Caco-2 (cell line): ENCODE results near the gene ARID3C. TPM values are rescaled to one million over a fixed set of nuclear protein-coding genes. Genes with fewer than 3 reads are reported as not detected.
A peak's percentile ranks its signal among the peaks of the same experiment; 100 is the strongest.

Experiments
- BruUV-seq: library from RNA; stranded (reverse); fragments of 400-500 nt; replicated peaks from 2 replicates; lab custom pipeline; 2021; lab: Mats Ljungman, UMichigan
- CTCF ChIA-PET: fragments of 300-600 bp; sonication (Branson Sonifier 250); formaldehyde crosslinking; loops from one replicate; lab custom pipeline; 2022; ENCODE audit warnings: antibody characterized with exemption; lab: Charles Lee
- POLR2A ChIA-PET: fragments of 300-600 bp; sonication (Branson Sonifier 250); formaldehyde crosslinking; loops from one replicate; lab custom pipeline; 2022; ENCODE audit warnings: antibody characterized with exemption; lab: Charles Lee
- DNase-seq, 2 experiments: peaks; one replicate each; pipeline versions ENCODE4 v3.0.0 to v3.0.0-alpha.2; 2020 to 2022
- H3K27me3 ChIP-seq: replicated peaks from 2 replicates; pipeline ENCODE4 v1.6.0; 2011; ENCODE audit warnings: low read length; ENCODE audit not compliant: control insufficient read depth, insufficient read depth
- H3K36me3 ChIP-seq: 2 replicates; pipeline ENCODE4 v1.5.1; 2011; ENCODE audit warnings: low read length; ENCODE audit not compliant: control insufficient read depth, insufficient read depth
- H3K4me1 ChIP-seq: fragments of 250-450 bp; sonication (Bioruptor Pico); 2 replicates; pipeline ENCODE4 v1.5.1; 2020; ENCODE audit warnings: mild to moderate bottlenecking
- H3K4me3 ChIP-seq: 2 replicates; pipeline ENCODE4 v1.5.1; 2011; ENCODE audit warnings: low read depth, mild to moderate bottlenecking, control low read depth, low read length
- H3K9me3 ChIP-seq: fragments of 250-450 bp; sonication (Bioruptor Pico); 2 replicates; pipeline ENCODE4 v1.5.1; 2020; ENCODE audit warnings: mild to moderate bottlenecking, moderate library complexity
- H3K27ac Mint-ChIP-seq: one replicate; pipeline ENCODE4 v1.8.0; 2022; ENCODE audit warnings: mixed read lengths; ENCODE audit not compliant: unreplicated experiment
- H3K27me3 Mint-ChIP-seq: one replicate; pipeline ENCODE4 v1.8.0; 2022; ENCODE audit warnings: mixed read lengths; ENCODE audit not compliant: insufficient read depth, unreplicated experiment
- H3K36me3 Mint-ChIP-seq: one replicate; pipeline ENCODE4 v1.8.0; 2022; ENCODE audit warnings: mild to moderate bottlenecking, mixed read lengths; ENCODE audit not compliant: insufficient read depth, unreplicated experiment
- H3K4me1 Mint-ChIP-seq: one replicate; pipeline ENCODE4 v1.8.0; 2022; ENCODE audit warnings: low read depth, mixed read lengths; ENCODE audit not compliant: unreplicated experiment
- H3K4me3 Mint-ChIP-seq: one replicate; pipeline ENCODE4 v1.8.0; 2022; ENCODE audit warnings: mild to moderate bottlenecking, moderate library complexity, mixed read lengths; ENCODE audit not compliant: unreplicated experiment
- H3K9me3 Mint-ChIP-seq: one replicate; pipeline ENCODE4 v1.8.0; 2022; ENCODE audit warnings: mixed read lengths; ENCODE audit not compliant: unreplicated experiment
- intact Hi-C: fragments of 100-400 bp; cut with micrococcal nuclease; formaldehyde crosslinking; loops from one replicate; pipeline ENCODE4 v1.10.0; 2022; ENCODE audit not compliant: unreplicated experiment
- total RNA-seq: library from RNA; stranded (reverse); gene quantifications from 2 replicates; pipeline ENCODE4 v1.2.3, GENCODE V29; 2022
- TF ChIP-seq, protein P1 (sequence below), 2 experiments: fragments of 200-600 bp in 1 of 2; IDR thresholded peaks; 1 replicate in 1 of 2; 2 replicates in 1 of 2; pipeline versions ENCODE4 v1.5.1 to v1.8.0; 2011 to 2022; ENCODE audit warnings: antibody characterized with exemption in 1 of 2, control low read depth in 1 of 2, inconsistent platforms in 1 of 2, low read depth in 1 of 2, low read length in 1 of 2, mild to moderate bottlenecking in 1 of 2, moderate library complexity in 1 of 2; ENCODE audit not compliant: insufficient read depth in 1 of 2, severe bottlenecking in 1 of 2, unreplicated experiment in 1 of 2

The ARID3C gene
- total RNA-seq, 1 experiment from 2014 or later = not detected

DNA sequence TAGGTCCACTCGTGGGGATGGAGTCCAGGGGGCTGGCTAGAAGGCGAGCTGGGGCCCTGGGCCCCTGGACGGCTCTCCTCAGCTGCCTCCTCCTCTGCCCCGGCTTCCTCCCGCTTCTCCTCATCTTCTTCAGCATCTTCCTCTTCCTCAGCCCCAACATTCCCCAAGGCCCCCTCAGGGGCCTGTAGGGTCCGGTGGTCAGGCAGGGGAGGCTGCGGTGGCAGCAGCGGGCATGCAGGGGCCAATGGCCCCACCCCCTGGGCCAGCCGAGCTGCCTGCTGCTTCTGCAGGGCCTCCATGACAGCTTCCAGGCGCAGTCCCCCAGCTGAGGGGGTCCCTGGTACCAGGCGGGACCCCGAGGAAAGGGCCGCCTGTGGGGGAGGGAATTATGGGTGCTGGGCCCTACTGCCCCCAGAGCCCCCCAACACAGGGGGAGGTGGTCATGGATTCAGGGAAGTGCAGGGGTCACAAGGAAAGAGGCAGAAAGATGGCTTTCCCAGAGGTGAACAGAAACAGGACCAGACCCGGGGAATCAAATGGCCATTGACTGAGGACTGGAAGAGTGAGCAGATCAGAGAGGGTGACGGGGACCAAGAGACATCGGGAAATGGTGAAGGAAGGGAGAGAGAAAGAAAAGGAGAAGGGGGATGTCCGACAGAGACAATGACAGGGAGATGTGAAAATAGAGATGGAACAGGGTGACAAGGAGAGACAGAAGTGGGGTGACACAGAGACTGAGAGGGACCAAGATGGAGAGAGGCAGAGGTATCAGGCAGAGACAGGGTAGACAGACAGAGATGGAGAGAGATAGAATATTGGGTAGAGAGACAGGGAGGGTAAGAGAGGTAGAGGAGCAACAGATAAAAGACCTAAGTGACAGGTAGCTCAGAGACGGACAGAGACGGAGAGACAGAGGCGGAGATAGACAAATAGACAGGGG lies 880 bp downstream of the ARID3C start:
- no peaks in the 10 kb centered on the region for H3K9me3 Mint-ChIP-seq
- H3K36me3 Mint-ChIP-seq = peaks cover 4% of the 10 kb centered on the region
- TF ChIP-seq, protein P1, sequence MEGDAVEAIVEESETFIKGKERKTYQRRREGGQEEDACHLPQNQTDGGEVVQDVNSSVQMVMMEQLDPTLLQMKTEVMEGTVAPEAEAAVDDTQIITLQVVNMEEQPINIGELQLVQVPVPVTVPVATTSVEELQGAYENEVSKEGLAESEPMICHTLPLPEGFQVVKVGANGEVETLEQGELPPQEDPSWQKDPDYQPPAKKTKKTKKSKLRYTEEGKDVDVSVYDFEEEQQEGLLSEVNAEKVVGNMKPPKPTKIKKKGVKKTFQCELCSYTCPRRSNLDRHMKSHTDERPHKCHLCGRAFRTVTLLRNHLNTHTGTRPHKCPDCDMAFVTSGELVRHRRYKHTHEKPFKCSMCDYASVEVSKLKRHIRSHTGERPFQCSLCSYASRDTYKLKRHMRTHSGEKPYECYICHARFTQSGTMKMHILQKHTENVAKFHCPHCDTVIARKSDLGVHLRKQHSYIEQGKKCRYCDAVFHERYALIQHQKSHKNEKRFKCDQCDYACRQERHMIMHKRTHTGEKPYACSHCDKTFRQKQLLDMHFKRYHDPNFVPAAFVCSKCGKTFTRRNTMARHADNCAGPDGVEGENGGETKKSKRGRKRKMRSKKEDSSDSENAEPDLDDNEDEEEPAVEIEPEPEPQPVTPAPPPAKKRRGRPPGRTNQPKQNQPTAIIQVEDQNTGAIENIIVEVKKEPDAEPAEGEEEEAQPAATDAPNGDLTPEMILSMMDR (IDR thresholded peaks at IDR 0.05; ENCODE audit: insufficient read depth in 1 of 2, low read depth in 1 of 2, low read length in 1 of 2, severe bottlenecking in 1 of 2, unreplicated experiment in 1 of 2) = no peak
- H3K27me3 ChIP-seq = no peaks in the 10 kb centered on the region; the same call in 1 of the 2 replicates
- POLR2A ChIA-PET = no interaction called here
- peak overlapping the region; percentile 78 for H3K4me3 Mint-ChIP-seq
- intact Hi-C loops = no loop called here
- no peak overlapping the region for H3K27ac Mint-ChIP-seq
- no peaks in the 10 kb centered on the region for H3K36me3 ChIP-seq
- CTCF ChIA-PET = interaction anchor here (0.9 kb wide), 1 partner anchor 75 kb away, joined by 3 read pairs; no protein-coding TSS in a partner anchor
- no peaks in the 10 kb centered on the region for H3K9me3 ChIP-seq
- H3K4me3 ChIP-seq = peak overlapping the region; percentile 46
- H3K27me3 Mint-ChIP-seq = peaks cover 4% of the 10 kb centered on the region
- DNase-seq = no peak
- peaks cover 18% of the 10 kb centered on the region for H3K4me1 Mint-ChIP-seq
- peaks cover 16% of the 10 kb centered on the region for H3K4me1 ChIP-seq
- no TSS peak for BruUV-seq

DNA sequence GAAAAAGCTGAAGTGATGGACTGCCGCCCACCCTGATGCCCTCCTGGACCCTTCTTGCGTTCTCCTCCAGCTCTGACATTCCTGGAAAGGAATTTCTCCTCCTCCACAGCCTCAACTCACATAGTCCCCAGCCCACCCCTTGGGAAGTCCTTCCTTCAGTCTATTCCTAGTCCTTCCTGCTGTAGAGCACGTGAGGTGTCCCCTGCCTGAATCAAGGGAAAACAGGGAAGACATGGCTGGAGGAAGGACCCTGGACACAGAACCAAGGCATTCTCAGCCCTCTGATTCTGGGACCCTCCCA lies 3.7 kb downstream of the ARID3C start:
- H3K36me3 Mint-ChIP-seq = peaks cover 10% of the 10 kb centered on the region
- peaks cover 11% of the 10 kb centered on the region for H3K4me1 Mint-ChIP-seq
- H3K27me3 Mint-ChIP-seq = peaks cover 4% of the 10 kb centered on the region
- no peaks in the 10 kb centered on the region for H3K9me3 Mint-ChIP-seq
- H3K4me3 ChIP-seq = no peak overlapping the region
- no peak overlapping the region for H3K27ac Mint-ChIP-seq
- POLR2A ChIA-PET = no interaction called here
- no TSS peak for BruUV-seq
- CTCF ChIA-PET = no interaction called here
- intact Hi-C loops = no loop called here
- DNase-seq = no peak
- no peaks in the 10 kb centered on the region for H3K36me3 ChIP-seq
- H3K27me3 ChIP-seq = no peaks in the 10 kb centered on the region; the same call in 1 of the 2 replicates
- TF ChIP-seq, protein P1 (IDR thresholded peaks at IDR 0.05; ENCODE audit: insufficient read depth in 1 of 2, low read depth in 1 of 2, low read length in 1 of 2, severe bottlenecking in 1 of 2, unreplicated experiment in 1 of 2) = no peak
- peaks cover 12% of the 10 kb centered on the region for H3K4me1 ChIP-seq
- H3K9me3 ChIP-seq = no peaks in the 10 kb centered on the region
- H3K4me3 Mint-ChIP-seq = no peak overlapping the region

DNA sequence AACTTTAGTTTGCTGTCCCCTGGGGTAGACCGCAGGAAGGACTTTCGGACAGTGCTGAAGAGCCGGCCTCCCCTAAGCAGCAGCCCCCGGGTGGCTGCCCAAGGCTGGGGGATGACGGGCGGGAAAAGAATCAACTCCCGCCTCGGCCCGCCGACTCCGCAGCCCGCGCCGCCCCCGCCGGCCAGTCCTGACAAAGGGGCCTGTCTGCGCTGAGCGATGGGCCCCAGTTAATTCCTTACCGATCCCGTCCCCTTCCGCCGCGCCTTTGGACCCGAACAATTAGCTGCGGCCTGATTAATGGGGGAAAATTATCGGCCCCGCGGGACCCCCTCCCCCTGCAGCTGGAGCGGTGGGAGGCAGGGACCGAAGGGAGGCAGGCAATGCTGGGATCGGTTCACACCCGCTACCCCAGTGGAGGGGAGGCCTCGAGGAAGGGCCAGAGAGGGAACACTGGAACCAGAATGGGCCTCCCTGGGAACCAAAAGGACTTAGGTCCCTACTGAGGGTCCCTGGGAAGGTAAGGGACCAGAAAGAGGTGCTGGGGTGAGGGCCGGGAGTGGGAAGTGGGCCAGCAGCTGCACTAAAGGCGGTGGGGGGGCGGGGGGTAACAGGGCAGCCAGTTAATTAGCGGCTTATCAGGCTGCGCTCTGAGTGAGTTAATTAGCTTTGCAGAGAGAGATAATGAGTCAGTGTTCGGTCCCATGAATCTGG lies 4.2 kb downstream of the ARID3C start:
- Mint-ChIP-seq H3K27ac (no peak overlapping the region), H3K4me1 (peaks cover 10% of the 10 kb centered on the region), H3K36me3 (peaks cover 10% of the 10 kb centered on the region), H3K27me3 (peaks cover 4% of the 10 kb centered on the region), H3K9me3 (no peaks in the 10 kb centered on the region), H3K4me3 (no peak overlapping the region)
- Histone ChIP-seq H3K4me3 (no peak overlapping the region), H3K27me3 (no peaks in the 10 kb centered on the region; the same call in 1 of the 2 replicates), H3K9me3 (no peaks in the 10 kb centered on the region), H3K36me3 (no peaks in the 10 kb centered on the region), H3K4me1 (peaks cover 10% of the 10 kb centered on the region; the same call in 1 of the 2 replicates)
- ChIA-PET CTCF (no interaction called here), POLR2A (no interaction called here)
- TF ChIP-seq, protein P1 (IDR thresholded peaks at IDR 0.05; ENCODE audit: insufficient read depth in 1 of 2, low read depth in 1 of 2, low read length in 1 of 2, severe bottlenecking in 1 of 2, unreplicated experiment in 1 of 2) = no peak
- intact Hi-C loops = no loop called here
- BruUV-seq = no TSS peak
- DNase-seq = no peak
